GM21515 (cell line): ENCODE results near the gene SMIM3.
"Not testable (repeated sequence)": the region's sequence is repeated elsewhere in the genome, so short reads cannot be mapped to it uniquely, and the experiment has no call there.

Experiments used
- ATAC-seq: cut with Tn5 transposase; IDR thresholded peaks from one replicate; pipeline ENCODE4 v1.9.1; 2021; ENCODE audit not compliant: unreplicated experiment

SMIM3 gene

DNA sequence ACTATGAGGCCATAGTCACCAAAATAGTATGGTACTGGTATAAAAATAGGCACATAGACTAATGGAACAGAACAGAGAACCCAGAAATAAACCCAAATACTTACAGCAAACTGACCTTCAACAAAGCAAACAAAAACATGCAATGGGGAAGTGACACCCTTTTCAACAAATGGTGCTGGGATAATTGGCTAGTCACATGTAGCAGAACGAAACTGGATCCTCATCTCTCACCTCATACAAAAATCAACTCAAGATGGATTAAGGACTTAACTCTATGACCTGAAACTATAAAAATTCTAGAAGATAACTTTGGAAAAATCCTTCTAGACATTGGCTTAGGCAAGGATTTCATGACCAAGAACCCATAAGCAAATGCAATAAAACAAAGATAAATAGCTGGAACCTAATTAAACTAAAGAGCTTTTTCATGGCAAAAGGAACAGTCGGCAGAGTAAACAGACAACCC is 14.9 kb downstream of the SMIM3 start:
- not testable (repeated sequence) for ATAC-seq

DNA sequence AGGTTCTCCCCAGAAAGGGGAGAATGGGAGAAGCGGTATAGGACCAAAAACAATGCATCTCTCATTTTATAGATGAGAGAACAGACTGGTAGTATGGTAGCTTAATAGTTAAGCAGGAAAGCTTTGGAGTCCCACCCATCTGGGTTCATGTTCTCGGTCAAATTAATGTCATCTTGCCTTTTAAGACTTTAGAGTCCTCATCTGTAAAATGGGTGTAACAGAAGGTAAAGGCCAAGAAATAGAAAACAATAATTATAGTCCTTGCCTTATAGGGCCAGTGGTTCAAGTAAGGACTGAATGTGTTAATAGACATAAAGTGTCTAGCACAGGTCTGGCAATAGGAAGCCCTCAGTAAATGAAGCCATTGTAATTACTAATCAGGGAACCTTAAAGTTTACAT is 16.4 kb downstream of the SMIM3 start:
- ATAC-seq, result no peak

DNA sequence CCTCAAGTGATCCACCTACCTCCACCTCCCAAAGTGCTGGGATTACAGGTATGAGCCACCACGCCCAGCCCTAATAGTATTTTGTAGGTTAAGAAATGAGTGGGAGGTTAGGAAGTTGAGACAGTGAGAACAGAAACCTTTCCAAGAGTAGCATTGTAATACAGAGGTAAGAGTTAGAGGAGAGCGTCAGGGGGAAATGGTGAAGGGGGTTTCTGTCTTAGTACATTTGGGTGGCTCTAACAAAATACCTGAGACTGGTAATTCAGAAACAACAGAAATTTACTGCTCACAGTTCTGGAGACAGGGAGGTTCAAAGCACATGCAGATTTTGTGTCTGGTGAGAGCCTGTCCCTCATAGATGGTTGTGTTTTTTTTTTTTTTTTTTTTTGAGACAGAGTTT is 18.8 kb downstream of the SMIM3 start:
- ATAC-seq, result no peak

DNA sequence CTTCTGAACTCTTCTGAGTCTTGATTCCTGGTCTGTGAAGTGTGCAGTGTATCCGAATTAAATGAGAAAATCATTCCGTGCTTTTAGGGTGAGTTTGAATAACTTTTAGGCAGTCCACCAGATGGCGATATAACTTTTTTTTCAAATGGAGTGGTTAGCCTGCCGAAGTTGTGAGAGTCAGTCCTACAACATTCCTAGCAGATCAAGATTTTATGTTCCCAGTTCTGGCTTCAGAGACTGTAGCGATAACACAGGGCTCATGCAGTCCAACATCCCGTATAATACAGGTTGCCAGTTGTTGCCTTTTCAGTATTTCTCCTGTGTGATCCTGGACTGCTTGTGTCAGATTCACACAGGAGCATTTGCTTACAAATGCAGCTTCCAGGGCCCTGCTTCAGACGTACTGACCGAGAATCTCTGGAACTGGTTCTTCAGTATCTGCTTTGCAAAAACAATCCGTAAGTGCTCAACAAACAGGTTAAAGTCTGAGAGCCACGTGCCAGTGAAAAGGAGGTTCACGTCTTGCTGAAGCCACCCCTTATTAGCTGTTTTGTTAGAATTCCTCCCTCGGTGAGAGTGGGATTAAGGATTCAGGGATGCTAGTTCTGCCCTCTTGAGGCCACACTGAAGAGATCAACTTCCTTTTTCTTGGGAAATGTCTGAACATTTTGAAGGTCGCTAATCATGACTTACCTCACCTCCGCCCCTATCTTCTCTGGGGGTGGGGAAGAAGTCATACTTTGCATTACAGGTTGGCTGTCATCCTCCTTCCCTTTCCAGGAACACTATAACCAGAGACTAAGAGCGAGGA is 22.8 kb downstream of the SMIM3 start:
- no peak for ATAC-seq

DNA sequence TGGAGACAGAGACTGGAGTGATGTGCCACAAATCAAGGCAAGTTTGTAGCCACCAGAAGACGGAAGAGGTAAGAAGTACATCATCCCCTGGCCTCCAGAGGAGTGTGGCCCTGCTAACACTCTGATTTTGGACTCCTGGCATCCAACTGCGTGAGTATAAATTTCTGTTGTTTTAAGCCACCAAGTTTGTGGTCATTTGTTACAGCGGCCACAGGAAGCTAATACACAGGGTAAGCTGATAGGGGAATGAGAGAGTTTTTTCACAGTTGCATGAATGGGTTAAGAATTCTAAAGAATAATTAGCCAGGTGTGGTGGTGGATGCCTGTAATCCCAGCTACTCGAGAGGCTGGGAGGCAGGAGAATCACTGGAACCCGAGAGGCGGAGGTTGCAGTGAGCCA is 25.8 kb downstream of the SMIM3 start:
- no peak for ATAC-seq

DNA sequence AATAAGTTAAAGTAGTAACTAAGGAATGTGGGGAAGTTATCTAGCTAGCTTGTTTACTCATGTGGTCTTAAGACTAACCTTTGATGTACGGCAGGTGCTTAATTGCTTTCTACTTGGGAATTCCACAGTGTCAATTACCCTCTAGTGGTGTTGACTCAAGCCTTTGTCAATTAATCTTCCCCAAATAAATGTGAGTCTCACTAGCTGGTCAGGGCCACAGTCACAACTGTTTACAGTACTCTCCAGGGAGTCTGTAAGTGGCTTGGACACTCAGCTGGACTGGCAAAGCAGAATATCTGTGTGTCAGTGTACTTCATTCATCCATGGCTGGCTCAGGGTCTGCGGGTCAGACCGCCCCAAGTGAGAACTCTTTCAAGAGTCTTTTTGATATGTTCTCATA is 30.8 kb downstream of the SMIM3 start:
- ATAC-seq, result no peak

DNA sequence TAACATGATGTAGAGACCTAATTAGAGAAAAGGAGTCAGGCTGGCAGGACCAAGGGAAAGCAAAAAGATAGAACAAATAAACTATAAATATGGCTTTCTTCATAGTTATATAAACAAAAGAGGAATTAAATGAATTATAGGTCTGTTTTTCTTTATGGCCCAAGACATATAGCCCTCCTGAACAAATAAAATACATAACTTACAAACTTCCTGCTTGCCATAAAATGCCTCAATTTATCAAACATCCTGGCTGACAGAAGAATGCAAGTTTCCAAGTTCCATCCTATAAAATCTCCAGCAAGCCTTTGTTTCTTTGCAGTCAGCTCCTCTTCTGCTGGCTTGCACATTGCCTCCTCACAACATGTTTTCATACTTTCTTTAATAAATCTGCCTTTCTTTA is 36.5 kb downstream of the SMIM3 start:
- no peak for ATAC-seq

DNA sequence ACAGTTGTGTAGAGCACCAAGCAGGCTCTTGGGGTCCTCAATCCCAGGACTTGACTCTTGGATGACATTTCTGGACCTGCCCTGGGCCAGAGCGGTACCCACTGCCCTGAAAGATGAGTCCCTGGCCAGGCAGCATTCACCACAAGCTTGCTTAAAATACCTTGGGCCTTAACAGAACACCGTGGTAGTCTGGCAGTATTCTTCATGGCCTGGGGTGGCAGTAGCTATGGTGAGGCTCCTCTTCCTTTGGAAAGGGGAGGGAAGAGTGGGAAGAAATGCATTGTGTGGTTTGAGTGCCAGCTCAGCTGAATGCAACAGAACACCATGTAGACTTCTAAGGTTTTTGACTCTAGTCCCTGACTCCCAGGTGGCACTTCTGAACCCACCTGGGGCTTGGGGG is 38.4 kb downstream of the SMIM3 start:
- ATAC-seq, result no peak

DNA sequence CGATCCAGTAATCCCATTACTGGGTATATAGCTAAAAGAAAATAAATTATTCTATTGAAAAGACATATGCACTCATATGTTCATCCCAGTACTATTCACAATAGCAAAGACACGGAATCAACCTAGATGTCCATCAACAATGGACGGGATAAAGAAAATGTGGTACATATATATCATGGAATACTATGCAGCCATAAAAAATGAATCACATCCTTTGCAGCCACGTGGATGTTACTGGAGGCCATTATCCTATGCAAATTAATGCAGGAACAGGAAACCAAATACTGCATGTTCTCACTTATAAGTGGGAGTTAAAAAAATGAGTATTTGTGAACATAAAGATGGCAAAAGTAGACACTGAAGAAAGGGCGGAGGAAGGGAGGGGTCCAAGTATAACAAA is 51.2 kb downstream of the SMIM3 start:
- no peak for ATAC-seq

DNA sequence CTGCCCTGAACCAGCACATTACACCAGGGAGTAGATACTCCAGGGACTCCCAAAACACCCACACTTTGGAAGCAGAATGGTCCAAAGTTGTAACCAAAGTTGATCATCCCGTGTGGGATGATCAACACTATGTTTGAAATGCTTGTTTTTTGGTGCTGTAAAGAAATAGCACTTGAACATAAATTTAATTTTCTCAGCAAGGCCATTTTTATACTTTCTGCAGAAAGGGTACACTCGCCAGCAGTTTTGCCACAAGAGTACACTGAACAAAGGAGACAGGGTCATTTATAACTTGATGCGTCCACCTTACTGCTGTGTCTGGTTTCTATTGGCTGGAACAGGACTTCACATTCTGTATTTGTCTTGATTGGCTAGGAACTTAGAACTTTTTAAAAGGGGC is 53.3 kb downstream of the SMIM3 start:
- not testable (repeated sequence) for ATAC-seq

GRCh38 chr5:150836064-150836463 is 57.5 kb downstream of the SMIM3 start:
- ATAC-seq, result no peak

- ATAC-seq, result no peak
Observed at GRCh38 chr5:150836703-150837102, 58.1 kb downstream of the SMIM3 start.

DNA sequence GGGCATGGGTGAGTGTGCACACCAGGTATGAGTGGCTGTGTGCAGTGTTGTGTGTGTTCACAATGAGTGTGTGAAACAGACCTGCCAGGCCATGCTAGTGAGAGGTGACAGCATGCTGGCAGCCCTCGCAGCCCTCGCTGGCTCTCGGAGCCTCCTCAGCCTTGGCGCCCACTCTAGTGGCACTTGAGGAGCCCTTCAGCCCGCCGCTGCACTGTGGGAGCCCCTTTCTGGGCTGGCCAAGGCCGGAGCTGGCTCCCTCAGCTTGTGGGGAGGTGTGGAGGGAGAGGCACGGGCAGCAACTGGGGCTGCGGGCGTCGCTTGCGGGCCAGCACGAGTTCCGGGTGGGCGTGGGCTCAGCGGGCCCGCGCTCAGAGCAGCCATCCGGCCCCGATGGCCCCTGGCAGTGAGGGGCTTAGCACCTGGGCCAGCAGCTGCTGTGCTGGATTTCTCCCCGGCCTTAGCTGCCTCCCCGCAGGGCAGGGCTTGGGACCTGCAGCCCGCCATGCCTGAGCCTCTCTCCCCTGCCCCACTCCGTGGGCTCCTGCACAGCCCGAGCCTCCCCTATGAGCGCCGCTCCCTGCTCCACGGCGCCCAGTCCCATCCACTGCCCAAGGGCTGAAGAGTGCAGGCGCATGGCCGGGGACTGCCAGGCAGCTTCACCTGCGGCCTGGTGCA is 66.8 kb downstream of the SMIM3 start:
- ATAC-seq, result not testable (repeated sequence)

DNA sequence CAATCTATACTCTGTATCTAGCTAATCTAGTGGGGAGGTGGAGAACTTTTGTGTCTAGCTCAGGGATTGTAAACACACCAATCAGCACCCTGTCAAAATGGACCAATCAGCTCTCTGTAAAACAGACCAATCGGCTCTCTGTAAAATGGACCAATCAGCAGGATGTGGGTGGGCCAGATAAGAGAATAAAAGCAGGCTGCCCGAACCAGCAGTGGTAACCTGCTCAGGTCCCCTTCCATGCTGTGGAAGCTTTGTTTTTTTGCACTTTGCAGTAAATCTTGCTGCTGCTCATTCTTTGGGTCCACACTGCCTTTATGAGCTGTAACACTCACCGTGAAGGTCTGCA is 67.7 kb downstream of the SMIM3 start, which contains the start of gene IRGM:
Gene IRGM, plus strand, starts transcription at position 214 of the 346 bp plus-strand sequence. CDS start 1,603 bp downstream, outside the sequence.
- not testable (repeated sequence) for ATAC-seq
